B cell (primary cell): ENCODE measurements around the gene PTPRU. TPM values are rescaled to one million over a fixed set of nuclear protein-coding genes. Genes with fewer than 3 reads are reported as not detected.

Experiments
- ATAC-seq: fragments of 200-7000 bp; cut with Tn5 transposase; one replicate; pipeline ENCODE4 v1.10.0; 2021; ENCODE audit warnings: low read depth, mild to moderate bottlenecking, moderate number of reproducible peaks, moderate library complexity
- CTCF ChIA-PET: fragments of 350-600 bp; sonication (Branson Sonifier 250); formaldehyde crosslinking; loops from one replicate; lab custom pipeline; 2021; ENCODE audit warnings: antibody characterized with exemption, inconsistent platforms; lab: Charles Lee
- POLR2A ChIA-PET: fragments of 350-600 bp; sonication (Branson Sonifier 250); formaldehyde crosslinking; loops from one replicate; lab custom pipeline; 2021; ENCODE audit warnings: antibody characterized with exemption; lab: Charles Lee
- DNase-seq: peaks from one replicate; pipeline ENCODE4 v3.0.0; 2013
- H2AFZ ChIP-seq: 2 replicates; pipeline ENCODE4 v1.6.1; 2012; ENCODE audit warnings: mild to moderate bottlenecking, low read depth, low read length; ENCODE audit not compliant: insufficient read depth, poor library complexity, severe bottlenecking
- H3K27ac ChIP-seq, 2 donors: 1 replicate in 1 of 2; 2 replicates in 1 of 2; pipeline ENCODE4 v1.5.1; 2012 to 2013; ENCODE audit warnings: low read length in 2 of 2, mild to moderate bottlenecking in 2 of 2, moderate library complexity in 1 of 2
- H3K27me3 ChIP-seq, 4 experiments: fragments of 200-600 bp in 1 of 4; sonication (generic) in 1 of 4; replicated peaks in 1 of 4; 1 replicate in 2 of 4; 2 replicates in 2 of 4; pipeline versions ENCODE4 v1.6.1 to v1.7.0; 2013 to 2016; ENCODE audit warnings: low read length in 3 of 4, mild to moderate bottlenecking in 2 of 4, mixed read lengths in 1 of 4, moderate library complexity in 1 of 4; ENCODE audit not compliant: insufficient read depth in 4 of 4, control insufficient read depth in 3 of 4; ENCODE audit errors: control extremely low read depth in 1 of 4
- H3K36me3 ChIP-seq, 2 experiments: replicated peaks in 1 of 2; 1 replicate in 1 of 2; 2 replicates in 1 of 2; pipeline versions ENCODE4 v1.6.1 to v1.7.1; 2013; ENCODE audit warnings: low read length in 1 of 2; ENCODE audit not compliant: insufficient read depth in 2 of 2, control insufficient read depth in 1 of 2; ENCODE audit errors: control extremely low read depth in 1 of 2, extremely low read depth in 1 of 2
- H3K4me1 ChIP-seq, 2 donors: fragments of 200-600 bp in 1 of 2; sonication (generic) in 1 of 2; 1 replicate in 1 of 2; 2 replicates in 1 of 2; pipeline versions ENCODE4 v1.5.1 to v1.6.1; 2013 to 2017; ENCODE audit warnings: low read length in 2 of 2; ENCODE audit not compliant: control insufficient read depth in 2 of 2, insufficient read depth in 2 of 2
- H3K4me2 ChIP-seq: replicated peaks from 2 replicates; pipeline ENCODE3; 2012; ENCODE audit warnings: mild to moderate bottlenecking, low read depth, low read length; ENCODE audit not compliant: poor library complexity, severe bottlenecking
- H3K4me3 ChIP-seq, 5 experiments: fragments of 200-600 bp in 1 of 5; sonication (generic) in 1 of 5; 1 replicate in 3 of 5; 2 replicates in 2 of 5; pipeline versions ENCODE4 v1.5.1 to v1.7.0; 2011 to 2016; ENCODE audit warnings: low read length in 4 of 5, mild to moderate bottlenecking in 4 of 5, low read depth in 2 of 5, control low read depth in 1 of 5, moderate library complexity in 1 of 5; ENCODE audit not compliant: insufficient read depth in 1 of 5; ENCODE audit errors: control extremely low read depth in 1 of 5, extremely low read depth in 1 of 5
- H3K79me2 ChIP-seq: fragments of 200-600 bp; sonication (generic); one replicate; pipeline ENCODE4 v1.6.0; 2016; ENCODE audit warnings: low read length; ENCODE audit not compliant: control insufficient read depth, insufficient read depth
- H3K9ac ChIP-seq: fragments of 200-600 bp; sonication (generic); 2 replicates; pipeline ENCODE4 v1.6.1; 2017; ENCODE audit warnings: mild to moderate bottlenecking, low read length, moderate library complexity
- H3K9me3 ChIP-seq, 3 donors: one replicate each; pipeline versions ENCODE4 v1.6.1 to v1.7.1; 2013; ENCODE audit warnings: low read length in 2 of 3; ENCODE audit not compliant: control insufficient read depth in 2 of 3, insufficient read depth in 1 of 3; ENCODE audit errors: control extremely low read depth in 1 of 3
- H4K20me1 ChIP-seq: 2 replicates; pipeline ENCODE4 v1.6.0; 2012; ENCODE audit warnings: mild to moderate bottlenecking, low read length; ENCODE audit not compliant: insufficient read depth, control insufficient read depth, poor library complexity, severe bottlenecking
- H3K27ac Mint-ChIP-seq: one replicate; pipeline ENCODE4 v1.8.0; 2021; ENCODE audit warnings: mixed read lengths
- H3K27me3 Mint-ChIP-seq: one replicate; pipeline ENCODE4 v1.8.0; 2021; ENCODE audit warnings: mixed read lengths
- H3K4me1 Mint-ChIP-seq: one replicate; pipeline ENCODE4 v1.8.0; 2021; ENCODE audit warnings: mixed read lengths
- H3K4me3 Mint-ChIP-seq: one replicate; pipeline ENCODE4 v1.8.0; 2021; ENCODE audit warnings: mixed read lengths
- H3K9me3 Mint-ChIP-seq: one replicate; pipeline ENCODE4 v1.8.0; 2022; ENCODE audit warnings: mixed read lengths; ENCODE audit not compliant: insufficient read depth
- CTCF ChIP-seq: fragments of 200-600 bp; IDR thresholded peaks from one replicate; pipeline ENCODE4 v1.8.0; 2022; ENCODE audit warnings: antibody characterized with exemption, mild to moderate bottlenecking
- EZH2 ChIP-seq: IDR thresholded peaks from 2 replicates; pipeline ENCODE4 v1.6.1; 2012; ENCODE audit warnings: borderline replicate concordance, low read depth, mild to moderate bottlenecking, moderate library complexity, low read length; ENCODE audit not compliant: insufficient read depth, poor library complexity, severe bottlenecking
- WGBS: methylation state at CpG from one replicate; pipeline ENCODE4 v1.1.5; 2013; ENCODE audit warnings: missing lambda C conversion rate; ENCODE audit not compliant: insufficient coverage; 5-methylcytosine and 5-hydroxymethylcytosine counted together
- intact Hi-C: fragments of 100-400 bp; cut with micrococcal nuclease; formaldehyde crosslinking; loops from one replicate; pipeline ENCODE4 v1.10.0; 2022
- polyA plus RNA-seq: library from polyadenylated mRNA; depleted of rRNA; stranded (reverse); fragments of >200 nt; gene quantifications from 2 replicates; pipeline ENCODE4 v1.2.3, GENCODE V29; 2012
- total RNA-seq, 2 donors: library from RNA; stranded (reverse); fragments of 120-200 nt in 1 of 2; gene quantifications; 1 replicate in 1 of 2; 2 replicates in 1 of 2; pipeline versions ENCODE4 v1.2.3 to v1.2.4, GENCODE V29; 2013 to 2022

Gene PTPRU
- total and polyA plus RNA-seq, 2 donors (not counting 1 experiment from before 2014, with no cell fraction given): 0.10 to 0.25 TPM

- Mint-ChIP-seq H3K9me3 (peaks cover 3% of the 10 kb centered on the region), H3K4me3 (no peak overlapping the region), H3K4me1 (no peaks in the 10 kb centered on the region), H3K27me3 (peaks cover 29% of the 10 kb centered on the region), H3K27ac (no peak overlapping the region)
- Histone ChIP-seq H3K27me3 (peaks cover 0 to 5% (median 0%) of the 10 kb centered on the region in 4 experiments), H3K4me3 (no peak overlapping the region), H3K27ac (no peak overlapping the region), H3K4me1 (no peaks in the 10 kb centered on the region), H3K9ac (no peak overlapping the region), H3K36me3 (no peaks in the 10 kb centered on the region), H3K9me3 (peaks cover 0 to 16% (median 0%) of the 10 kb centered on the region in 3 donors), H3K4me2 (no peak overlapping the region), H2AFZ (no peak overlapping the region), H4K20me1 (no peaks in the 10 kb centered on the region), H3K79me2 (no peaks in the 10 kb centered on the region)
- DNase-seq (no peak), ATAC-seq (no peak)
- whole genome bisulfite sequencing: 80% methylated on average over 3 of the region's 11 CpGs
- intact Hi-C loops: no loop called here
- ChIA-PET CTCF (no interaction called here), POLR2A (no interaction called here)
- TF ChIP-seq EZH2 (no peak), CTCF (no peak)
Measured at GRCh38 chr1:29365906-29366670, 129.8 kb downstream of the PTPRU start.
